ENCODE results near the gene HELLS.
A peak's percentile ranks its signal among the peaks of the same experiment; 100 is the strongest.

DNA sequence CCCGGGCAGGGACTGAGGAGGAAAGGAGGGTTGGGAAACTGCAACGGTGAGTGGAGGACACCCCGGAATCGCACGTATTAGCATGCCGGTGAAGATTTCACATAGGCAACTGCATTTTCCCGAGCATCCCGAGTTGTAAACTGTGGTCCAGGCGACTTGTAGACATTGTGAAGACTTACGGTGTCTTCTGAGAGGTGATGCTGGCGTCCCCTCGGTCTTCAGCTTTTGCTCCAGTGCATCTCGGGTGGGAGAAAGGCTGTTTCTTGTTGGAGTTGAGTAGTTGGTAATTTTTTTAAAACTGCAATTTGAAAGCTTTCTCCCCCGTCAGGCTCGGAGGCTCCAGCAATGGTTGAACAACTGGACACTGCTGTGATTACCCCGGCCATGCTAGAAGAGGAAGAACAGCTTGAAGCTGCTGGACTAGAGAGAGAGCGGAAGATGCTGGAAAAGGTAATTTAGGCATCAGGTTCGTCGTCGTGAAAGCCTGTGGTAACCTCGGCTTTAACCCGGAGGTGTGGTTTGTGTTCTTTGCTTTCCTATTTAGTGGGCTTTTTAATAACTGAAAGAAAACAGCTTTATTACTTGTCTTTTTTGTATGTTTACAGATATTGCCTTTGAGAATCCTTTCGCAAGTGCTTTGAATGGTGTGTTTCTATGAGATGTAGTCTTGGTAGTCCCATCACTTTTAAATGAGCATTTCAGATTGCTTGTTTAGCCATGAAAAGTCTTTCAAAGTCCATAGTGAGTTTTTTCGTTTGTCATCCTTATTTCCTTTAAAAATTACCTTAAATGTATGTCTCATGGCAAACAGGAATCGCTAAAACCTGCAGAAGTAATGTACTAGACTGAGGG is 687 bp downstream of the HELLS start:
- TF ChIP-seq POLR2A (IDR thresholded peaks at IDR 0.05; ENCODE audit: low read length), result peak; percentile 48
- TF ChIP-seq GATA1 (IDR thresholded peaks at IDR 0.05; ENCODE audit: low read depth, low read length), result no peak
